H1 (cell line): Measurements from ENCODE around the gene PI16. TPM values are rescaled to one million over a fixed set of nuclear protein-coding genes. Genes with fewer than 3 reads are reported as not detected.

Experiments
- CTCF ChIA-PET: fragments of 300-600 bp; sonication (Branson Sonifier 250); formaldehyde crosslinking; loops from one replicate; lab custom pipeline; 2021; ENCODE audit not compliant: partially characterized antibody; lab: Charles Lee
- POLR2A ChIA-PET: fragments of 300-600 bp; sonication (Branson Sonifier 250); formaldehyde crosslinking; loops from one replicate; lab custom pipeline; 2021; ENCODE audit warnings: inconsistent platforms; ENCODE audit not compliant: partially characterized antibody; lab: Charles Lee
- DNase-seq, 2 experiments: peaks; one replicate each; pipeline versions ENCODE4 v3.0.0 to v3.0.0-alpha.2; 2010 to 2022; ENCODE audit warnings: low spot score in 2 of 2, low read depth in 1 of 2, mixed read lengths in 1 of 2
- FAIRE-seq: peaks from 2 replicates; lab custom pipeline; 2011; peaks lifted over from hg19 to GRCh38; lab: Jason Lieb, UNC
- H2AFZ ChIP-seq: 2 replicates; pipeline ENCODE4 v1.8.1; 2012; ENCODE audit warnings: low read length, inconsistent platforms
- H2AK5ac ChIP-seq: 2 replicates; pipeline ENCODE4 v1.6.1; 2013; ENCODE audit warnings: low read depth, low read length
- H2BK120ac ChIP-seq: replicated peaks from 2 replicates; pipeline ENCODE3; 2013; ENCODE audit warnings: low read depth, low read length, inconsistent platforms
- H2BK12ac ChIP-seq: 2 replicates; pipeline ENCODE4 v1.6.1; 2013; ENCODE audit warnings: low read depth, low read length
- H2BK15ac ChIP-seq: 2 replicates; pipeline ENCODE4 v1.6.1; 2013; ENCODE audit warnings: low read length
- H2BK20ac ChIP-seq: 2 replicates; pipeline ENCODE4 v1.6.1; 2013; ENCODE audit warnings: low read length
- H2BK5ac ChIP-seq: 2 replicates; pipeline ENCODE4 v1.6.1; 2013; ENCODE audit warnings: low read depth, low read length
- H3K14ac ChIP-seq: 2 replicates; pipeline ENCODE4 v1.6.1; 2013; ENCODE audit warnings: inconsistent platforms; ENCODE audit not compliant: insufficient read length
- H3K18ac ChIP-seq: 2 replicates; pipeline ENCODE4 v1.6.1; 2013; ENCODE audit warnings: low read length; ENCODE audit errors: extremely low read depth
- H3K23ac ChIP-seq: 2 replicates; pipeline ENCODE4 v1.6.1; 2013; ENCODE audit warnings: inconsistent platforms; ENCODE audit not compliant: insufficient read length
- H3K23me2 ChIP-seq: 2 replicates; pipeline ENCODE4 v1.6.1; 2013; ENCODE audit warnings: low read depth, low read length
- H3K27ac ChIP-seq: 2 replicates; pipeline ENCODE4 v1.6.1; 2011; ENCODE audit warnings: low read depth, low read length, inconsistent platforms
- H3K27me3 ChIP-seq, 4 experiments: replicated peaks in 1 of 4; 1 replicate in 1 of 4; 2 replicates in 3 of 4; pipeline versions ENCODE4 v1.6.1 to v1.8.1; 2011 to 2013; ENCODE audit warnings: low read length in 3 of 4, mild to moderate bottlenecking in 3 of 4, inconsistent platforms in 2 of 4, mixed read lengths in 2 of 4, moderate library complexity in 1 of 4; ENCODE audit not compliant: control insufficient read depth in 3 of 4, insufficient read depth in 3 of 4; ENCODE audit errors: extremely low read depth in 1 of 4
- H3K36me3 ChIP-seq, 4 experiments: 2 replicates each; pipeline versions ENCODE4 v1.6.1 to v1.8.1; 2011 to 2013; ENCODE audit warnings: mild to moderate bottlenecking in 4 of 4, low read length in 3 of 4, moderate library complexity in 2 of 4, control low read depth in 1 of 4, inconsistent platforms in 1 of 4; ENCODE audit not compliant: insufficient read depth in 4 of 4, control insufficient read depth in 2 of 4
- H3K4ac ChIP-seq: replicated peaks from 2 replicates; pipeline ENCODE3; 2013; ENCODE audit warnings: low read length, low read depth, mixed read lengths, inconsistent platforms; ENCODE audit not compliant: insufficient read length
- H3K4me1 ChIP-seq, 4 experiments: replicated peaks in 1 of 4; 1 replicate in 1 of 4; 2 replicates in 3 of 4; pipeline versions ENCODE4 v1.6.1 to v1.8.1; 2011 to 2013; ENCODE audit warnings: low read length in 3 of 4, inconsistent platforms in 2 of 4, mixed read lengths in 1 of 4; ENCODE audit not compliant: insufficient read depth in 4 of 4, control insufficient read depth in 3 of 4
- H3K4me2 ChIP-seq, 2 experiments: 2 replicates each; pipeline versions ENCODE4 v1.6.1 to v1.8.1; 2011 to 2013; ENCODE audit warnings: low read depth in 2 of 2, low read length in 2 of 2, control low read depth in 1 of 2, inconsistent platforms in 1 of 2, mild to moderate bottlenecking in 1 of 2; ENCODE audit not compliant: insufficient read depth in 1 of 2
- H3K4me3 ChIP-seq, 4 experiments: fragments of 200-600, 300-600 bp in 1 of 4; sonication (generic), shearing (Covaris generic), sonication (Bioruptor Twin) in 1 of 4; 2 replicates each; pipeline versions ENCODE4 v1.5.1 to v1.8.1; 2011 to 2016; ENCODE audit warnings: low read length in 4 of 4, low read depth in 3 of 4, control low read depth in 2 of 4, inconsistent platforms in 2 of 4, mild to moderate bottlenecking in 2 of 4, mixed read lengths in 1 of 4, moderate library complexity in 1 of 4; ENCODE audit not compliant: insufficient read depth in 2 of 4; ENCODE audit errors: extremely low read depth in 1 of 4
- H3K56ac ChIP-seq: replicated peaks from 2 replicates; pipeline ENCODE3; 2013; ENCODE audit warnings: low read depth, mild to moderate bottlenecking, mixed read lengths, low read length, inconsistent platforms; ENCODE audit not compliant: insufficient read length
- H3K79me1 ChIP-seq: 2 replicates; pipeline ENCODE4 v1.6.1; 2013; ENCODE audit warnings: low read depth, low read length, control low read depth
- H3K79me2 ChIP-seq, 2 experiments: 2 replicates each; pipeline versions ENCODE4 v1.6.1 to v1.8.1; 2012 to 2013; ENCODE audit warnings: low read length in 2 of 2, mild to moderate bottlenecking in 2 of 2, inconsistent platforms in 1 of 2; ENCODE audit not compliant: insufficient read depth in 2 of 2, control insufficient read depth in 1 of 2
- H3K9ac ChIP-seq, 4 experiments: replicated peaks in 1 of 4; 1 replicate in 1 of 4; 2 replicates in 3 of 4; pipeline versions ENCODE4 v1.6.1 to v1.8.1; 2011 to 2013; ENCODE audit warnings: low read depth in 3 of 4, low read length in 3 of 4, control low read depth in 2 of 4, mild to moderate bottlenecking in 2 of 4, moderate library complexity in 2 of 4, inconsistent platforms in 1 of 4; ENCODE audit errors: extremely low read depth in 1 of 4
- H3K9me3 ChIP-seq, 2 experiments: 2 replicates each; pipeline versions ENCODE4 v1.6.1 to v1.8.1; 2012 to 2013; ENCODE audit warnings: mild to moderate bottlenecking in 2 of 2, moderate library complexity in 2 of 2, control low read depth in 1 of 2, inconsistent platforms in 1 of 2, low read depth in 1 of 2, low read length in 1 of 2, mixed read lengths in 1 of 2; ENCODE audit not compliant: insufficient read depth in 2 of 2
- H4K20me1 ChIP-seq, 2 experiments: replicated peaks in 1 of 2; 2 replicates each; pipeline versions ENCODE3 to v1.8.1; 2011 to 2013; ENCODE audit warnings: inconsistent platforms in 2 of 2, low read length in 2 of 2, mild to moderate bottlenecking in 1 of 2; ENCODE audit not compliant: insufficient read depth in 2 of 2, control insufficient read depth in 1 of 2
- H4K5ac ChIP-seq: 2 replicates; pipeline ENCODE4 v1.6.1; 2013; ENCODE audit warnings: low read length, low read depth, mixed read lengths, inconsistent platforms; ENCODE audit not compliant: insufficient read length
- H4K8ac ChIP-seq: 2 replicates; pipeline ENCODE4 v1.8.0; 2013; ENCODE audit warnings: mild to moderate bottlenecking, moderate library complexity, low read length, inconsistent platforms; ENCODE audit not compliant: insufficient read depth; ENCODE audit errors: extremely low read depth
- H4K91ac ChIP-seq: replicated peaks from 2 replicates; pipeline ENCODE3; 2013; ENCODE audit warnings: low read length, mixed read lengths, inconsistent platforms; ENCODE audit not compliant: insufficient read length
- EP300 ChIP-seq, 2 experiments: IDR thresholded peaks; 1 replicate in 1 of 2; 2 replicates in 1 of 2; pipeline ENCODE4 v1.6.1; 2011 to 2012; ENCODE audit warnings: low read depth in 2 of 2, low read length in 2 of 2, mild to moderate bottlenecking in 2 of 2, borderline replicate concordance in 1 of 2, inconsistent platforms in 1 of 2, moderate library complexity in 1 of 2
- JUND ChIP-seq: IDR thresholded peaks from 2 replicates; pipeline ENCODE4 v1.6.1; 2011; ENCODE audit warnings: mild to moderate bottlenecking, improper control_type of control experiment, low read length
- KDM4A ChIP-seq: IDR thresholded peaks from one replicate; pipeline ENCODE4 v1.7.1; 2012; ENCODE audit warnings: low read depth, mild to moderate bottlenecking, moderate library complexity, low read length, inconsistent platforms; ENCODE audit not compliant: severe bottlenecking
- SRF ChIP-seq: IDR thresholded peaks from 2 replicates; pipeline ENCODE4 v1.6.1; 2011; ENCODE audit warnings: mild to moderate bottlenecking, low read depth, low read length, moderate library complexity
- TAF7 ChIP-seq: optimal IDR thresholded peaks from 2 replicates; pipeline ENCODE3; 2011; ENCODE audit warnings: low read depth, mild to moderate bottlenecking, inconsistent platforms, low read length, moderate library complexity, borderline replicate concordance
- YY1 ChIP-seq: IDR thresholded peaks from 2 replicates; pipeline ENCODE4 v1.6.1; 2011; ENCODE audit warnings: low read depth, mild to moderate bottlenecking, low read length
- WGBS, 2 experiments: shearing (Covaris generic) in 1 of 2; methylation state at CpG; one replicate each; pipeline versions ENCODE4 v1.1.6 to v1.1.7; 2013 to 2015; ENCODE audit warnings: low lambda C conversion rate in 2 of 2, mixed read lengths in 2 of 2, inconsistent platforms in 1 of 2, low coverage in 1 of 2, missing lambda C conversion rate in 1 of 2; ENCODE audit not compliant: insufficient replicate concordance in 2 of 2, insufficient coverage in 1 of 2, insufficient read length in 1 of 2; ENCODE audit errors: extremely low coverage in 1 of 2, missing lambda C conversion rate in 1 of 2; 5-methylcytosine and 5-hydroxymethylcytosine counted together
- polyA plus RNA-seq, 7 experiments: library from polyadenylated mRNA; depleted of rRNA in 3 of 7; stranded (reverse) in 5 of 7; unstranded in 2 of 7; fragments of >200 nt in 5 of 7; fragments of 200-250 nt in 2 of 7; gene quantifications; 1 replicate in 5 of 7; 2 replicates in 1 of 7; 4 replicates in 1 of 7; pipeline versions ENCODE4 v1.2.1 to v1.2.3, GENCODE V29; 2011 to 2013; ENCODE audit warnings: missing spikeins in 2 of 7, mixed read lengths in 2 of 7
- total RNA-seq: library from RNA; stranded (reverse); fragmentation: NEBNext Ultra II Directional; extraction: Animal tissue kit (Norgen Biotek cat#: 25700); gene quantifications from 2 replicates; pipeline ENCODE4 v1.2.1, GENCODE V29; 2021
- TF ChIP-seq, protein P1 (sequence below): IDR thresholded peaks from 2 replicates; pipeline ENCODE4 v1.6.1; 2011; ENCODE audit warnings: low read length, improper control_type of control experiment

Gene PI16
- total and polyA plus RNA-seq, 2 of the 8 experiments (the other 6 are each of a cell fraction or from before 2014, with no cell fraction given), result 0.05 TPM; not detected in 1

DNA sequence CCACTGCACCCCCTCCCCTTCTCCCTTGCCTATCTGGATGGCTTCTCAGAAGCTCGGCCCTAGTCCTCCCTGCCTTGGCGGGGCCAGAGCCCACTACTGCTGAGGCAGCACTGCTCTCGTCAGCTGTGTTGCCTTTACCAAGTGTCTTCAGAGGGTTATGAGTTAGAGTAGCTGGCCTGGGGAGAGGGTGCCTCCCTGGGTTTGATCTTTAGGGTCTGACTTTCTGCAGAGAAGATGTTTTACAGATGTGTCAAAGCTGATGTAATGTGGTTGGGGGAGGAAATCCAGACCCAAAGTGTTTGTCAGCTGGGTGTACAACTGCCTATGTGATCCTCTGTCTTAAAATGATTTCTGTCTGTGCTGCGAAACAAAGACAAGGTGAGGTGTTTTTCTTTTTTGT, 30.4 kb upstream of the PI16 start:
- ChIA-PET CTCF (interaction anchor here (0.6 to 2.4 kb wide), 8 partner anchors 9 to 222 kb away, joined by 3 to 8 read pairs (median 3); no protein-coding TSS in a partner anchor), POLR2A (interaction anchor here (0.6 kb wide), 1 partner anchor 205 kb away, joined by 3 read pairs; no protein-coding TSS in a partner anchor)
- Histone ChIP-seq H2BK12ac (no peak overlapping the region), H2BK15ac (no peak overlapping the region), H3K36me3 (no peaks in the 10 kb centered on the region), H3K14ac (no peak overlapping the region), H2AK5ac (no peak overlapping the region), H2BK5ac (no peak overlapping the region), H3K79me2 (no peaks in the 10 kb centered on the region), H4K91ac (no peak overlapping the region), H4K8ac (no peak overlapping the region), H4K20me1 (peaks cover 0 to 2% of the 10 kb centered on the region in 2 experiments), H3K4ac (no peak overlapping the region), H3K23me2 (no peaks in the 10 kb centered on the region), H3K27me3 (no peaks in the 10 kb centered on the region), H3K9me3 (no peaks in the 10 kb centered on the region), H3K9ac (no peak overlapping the region), H4K5ac (no peak overlapping the region), H3K4me1 (no peaks in the 10 kb centered on the region), H3K79me1 (no peaks in the 10 kb centered on the region), H3K18ac (no peak overlapping the region), H3K23ac (no peak overlapping the region), H3K27ac (no peak overlapping the region), H3K4me2 (no peak overlapping the region), H2BK120ac (no peak overlapping the region), H3K56ac (no peak overlapping the region), H2BK20ac (no peak overlapping the region), H2AFZ (no peak overlapping the region), H3K4me3 (no peak overlapping the region)
- 79% methylated on average over 4 of the region's 4 CpGs; no CpG with 5 or more reads in 1 of the 2 experiments for WGBS, 2 experiments
- TF ChIP-seq TAF7 (no peak), SRF (no peak), EP300 (IDR thresholded peaks at IDR 0.05; ENCODE audit: borderline replicate concordance in 1 of 2, low read depth in 2 of 2, low read length in 2 of 2) (no peak), JUND (no peak), YY1 (no peak), KDM4A (no peak)
- TF ChIP-seq, protein P1, sequence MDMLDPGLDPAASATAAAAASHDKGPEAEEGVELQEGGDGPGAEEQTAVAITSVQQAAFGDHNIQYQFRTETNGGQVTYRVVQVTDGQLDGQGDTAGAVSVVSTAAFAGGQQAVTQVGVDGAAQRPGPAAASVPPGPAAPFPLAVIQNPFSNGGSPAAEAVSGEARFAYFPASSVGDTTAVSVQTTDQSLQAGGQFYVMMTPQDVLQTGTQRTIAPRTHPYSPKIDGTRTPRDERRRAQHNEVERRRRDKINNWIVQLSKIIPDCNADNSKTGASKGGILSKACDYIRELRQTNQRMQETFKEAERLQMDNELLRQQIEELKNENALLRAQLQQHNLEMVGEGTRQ, result no peak
- no peak for FAIRE-seq
- DNase-seq, result no peak
